Dermis blood vessel endothelial cell (primary cell): ENCODE data around the gene PTK7. TPM values are rescaled to one million over a fixed set of nuclear protein-coding genes. Genes with fewer than 3 reads are reported as not detected.

Experiments used
- total RNA-seq: library from RNA; depleted of rRNA; stranded (reverse); fragments of >200 nt; gene quantifications from 2 replicates; pipeline ENCODE4 v1.2.3, GENCODE V29; 2014

Gene PTK7
- total RNA-seq, 1 donor from 2014 or later: 23.0 TPM

Other genes starting within 250 kb of the PTK7 start
- 150 and 174 TPM in 2 replicates for gene RPL7L1, start 196.7 kb upstream of the PTK7 start, total RNA-seq
- not detected in 2 replicates for gene PTCRA, start 160.3 kb upstream of the PTK7 start, total RNA-seq
- 36.1 and 43.4 TPM in 2 replicates for gene CNPY3, start 146.8 kb upstream of the PTK7 start, total RNA-seq
- gene GNMT, start 115.6 kb upstream of the PTK7 start, total RNA-seq: 0.23 TPM in 1 of 2 replicates, not detected in the other
- gene PEX6, start 97.1 kb upstream of the PTK7 start, total RNA-seq: 19.1 and 45.8 TPM in 2 replicates
- 37.3 and 45.6 TPM in 2 replicates for gene PPP2R5D, start 91.7 kb upstream of the PTK7 start, total RNA-seq
- 33.6 and 52.9 TPM in 2 replicates for gene MEA1, start 62.4 kb upstream of the PTK7 start, total RNA-seq
- gene KLHDC3, start 62.1 kb upstream of the PTK7 start, total RNA-seq: 134 and 173 TPM in 2 replicates
- gene RRP36, start 54.7 kb upstream of the PTK7 start, total RNA-seq: 100 and 147 TPM in 2 replicates
- 38.9 and 39.5 TPM in 2 replicates for gene CUL7, start 22.5 kb upstream of the PTK7 start, total RNA-seq
- 18.5 and 19.4 TPM in 2 replicates for gene MRPL2, start 16.9 kb upstream of the PTK7 start, total RNA-seq
- gene KLC4, start 16.7 kb upstream of the PTK7 start, total RNA-seq: 17.3 and 19.9 TPM in 2 replicates
- 16.5 and 19.7 TPM in 2 replicates for gene SRF, start 95.0 kb downstream of the PTK7 start, total RNA-seq
- 25.9 and 33.8 TPM in 2 replicates for gene CUL9, start 105.9 kb downstream of the PTK7 start, total RNA-seq
- gene DNPH1, start 153.2 kb downstream of the PTK7 start, total RNA-seq: 29.0 and 31.5 TPM in 2 replicates
- gene TTBK1, start 167.2 kb downstream of the PTK7 start, total RNA-seq: 0.05 TPM in 1 of 2 replicates, not detected in the other
- gene SLC22A7, start 221.9 kb downstream of the PTK7 start, total RNA-seq: not detected in 2 replicates
- 0.34 TPM in 1 of 2 replicates, not detected in the other for gene CRIP3, start 232.5 kb downstream of the PTK7 start, total RNA-seq